HG02759 (cell line): ENCODE data around the gene ALK.

Experiments used
- ATAC-seq: cut with Tn5 transposase; IDR thresholded peaks from one replicate; pipeline ENCODE4 v1.9.1; 2021; ENCODE audit warnings: mild to moderate bottlenecking, moderate library complexity; ENCODE audit not compliant: unreplicated experiment

The ALK gene

DNA sequence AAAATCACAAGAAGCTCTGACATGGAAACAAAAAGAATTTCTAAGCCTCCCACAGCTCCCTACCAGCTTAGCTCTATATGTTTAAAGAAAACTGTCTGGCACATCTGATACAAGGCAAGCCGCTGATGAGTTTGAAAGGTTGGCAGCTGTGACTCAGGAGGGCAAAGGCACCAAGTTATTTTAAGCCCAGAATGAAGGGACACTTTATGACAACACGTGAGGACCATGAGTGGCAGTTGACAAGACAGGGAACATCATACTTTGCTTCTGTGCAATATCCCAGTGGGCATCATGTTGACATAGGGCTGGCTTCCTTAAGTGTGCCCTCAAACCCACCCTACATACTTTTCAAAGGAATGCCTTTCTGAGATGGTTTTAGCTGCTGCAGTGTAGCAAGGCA lies 533.3 kb downstream of the ALK start:
- ATAC-seq: no peak

DNA sequence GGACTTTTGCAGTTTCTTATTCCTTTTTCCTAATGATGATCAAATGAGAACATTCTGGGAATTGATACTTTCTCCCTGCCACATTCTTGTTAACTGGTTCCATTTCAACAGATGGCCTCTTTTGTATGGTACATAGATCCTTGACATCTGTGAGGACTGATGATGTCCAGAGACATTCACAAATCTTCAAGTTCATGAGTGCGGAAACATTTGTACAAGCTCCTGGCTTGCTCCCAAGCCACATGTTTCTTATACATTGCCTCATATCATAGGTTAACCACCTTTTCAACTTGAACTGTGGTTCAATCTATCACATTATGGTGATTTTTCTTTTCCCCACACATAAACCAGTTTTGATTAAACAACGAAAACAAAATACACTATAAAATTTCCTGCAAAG lies 538.9 kb downstream of the ALK start:
- ATAC-seq: no peak

DNA sequence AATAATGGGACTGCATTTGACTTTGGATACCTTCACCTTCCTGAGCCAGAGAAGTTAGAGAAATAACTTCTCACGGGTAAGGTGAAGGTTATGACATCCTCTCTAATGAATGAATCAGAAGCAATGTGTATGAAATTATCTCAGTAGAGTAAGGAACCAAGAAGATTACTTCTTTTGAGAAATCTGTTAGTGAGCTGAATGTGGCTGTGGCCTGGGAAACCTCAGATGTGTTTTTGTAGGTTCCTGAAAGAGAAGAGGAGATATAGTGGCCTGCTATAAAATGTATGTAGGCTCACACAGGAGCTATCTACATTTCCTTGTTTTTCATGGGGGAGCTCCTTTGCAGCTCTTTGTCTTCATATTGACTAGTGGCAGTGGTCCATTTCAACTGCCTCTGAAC lies 543.6 kb downstream of the ALK start:
- no peak for ATAC-seq

DNA sequence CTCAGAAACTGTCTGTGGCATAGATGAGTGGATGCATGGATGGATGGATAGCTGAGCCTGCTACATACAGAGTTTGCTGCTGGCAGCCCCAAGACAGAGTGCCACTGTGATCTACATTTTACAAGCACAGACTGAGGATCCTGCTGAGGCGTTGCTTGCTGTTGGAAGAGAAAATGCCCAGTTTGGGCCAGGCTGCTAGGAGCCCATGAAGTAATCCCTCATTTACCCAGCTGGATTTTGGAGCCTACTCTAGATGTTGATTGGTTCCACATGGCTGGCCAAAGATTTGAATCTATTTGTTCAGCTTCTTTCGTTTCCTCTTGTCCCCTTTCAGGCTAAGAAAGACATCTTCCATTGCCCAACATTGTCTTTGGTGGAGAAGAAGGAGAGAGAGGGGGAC lies 544.8 kb downstream of the ALK start:
- no peak for ATAC-seq

DNA sequence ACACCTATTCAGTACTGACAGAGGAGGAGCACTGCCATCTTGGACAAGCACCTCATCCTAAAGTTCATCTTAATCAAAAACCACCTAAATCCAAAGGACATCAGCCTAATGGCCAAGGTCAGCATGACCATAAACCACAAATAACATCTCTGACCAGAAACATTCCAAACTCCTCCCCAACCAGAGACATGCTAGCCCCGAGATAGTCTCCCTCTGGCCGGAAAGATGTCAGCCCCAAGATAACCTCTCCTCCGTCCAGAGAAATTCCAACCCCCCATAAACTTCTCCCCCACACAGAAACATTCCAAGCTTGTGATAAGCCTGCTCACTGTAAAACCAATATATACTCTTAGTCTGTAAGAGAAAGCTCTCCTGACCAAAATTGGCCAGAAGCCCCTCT lies 545.5 kb downstream of the ALK start:
- no peak for ATAC-seq

DNA sequence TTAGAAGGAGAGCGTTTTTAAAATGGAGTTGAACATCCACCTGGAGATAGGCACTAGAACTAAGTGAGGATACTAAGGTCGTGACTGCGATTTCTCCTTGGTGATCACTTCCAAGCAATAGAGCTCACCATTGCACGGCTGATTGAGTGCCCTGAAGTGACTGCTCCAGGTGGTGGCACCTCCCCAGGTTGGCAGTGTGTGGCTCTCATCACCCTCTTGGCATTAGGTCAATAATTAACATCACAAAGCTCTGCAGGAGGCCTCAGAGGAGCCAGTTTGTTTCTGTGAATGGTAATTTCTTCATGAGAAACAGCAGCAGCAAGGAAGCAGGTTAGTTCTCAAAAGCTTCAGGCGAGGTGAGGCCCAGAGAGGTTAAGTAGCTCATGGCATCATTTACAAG lies 546.6 kb downstream of the ALK start:
- ATAC-seq: no peak

DNA sequence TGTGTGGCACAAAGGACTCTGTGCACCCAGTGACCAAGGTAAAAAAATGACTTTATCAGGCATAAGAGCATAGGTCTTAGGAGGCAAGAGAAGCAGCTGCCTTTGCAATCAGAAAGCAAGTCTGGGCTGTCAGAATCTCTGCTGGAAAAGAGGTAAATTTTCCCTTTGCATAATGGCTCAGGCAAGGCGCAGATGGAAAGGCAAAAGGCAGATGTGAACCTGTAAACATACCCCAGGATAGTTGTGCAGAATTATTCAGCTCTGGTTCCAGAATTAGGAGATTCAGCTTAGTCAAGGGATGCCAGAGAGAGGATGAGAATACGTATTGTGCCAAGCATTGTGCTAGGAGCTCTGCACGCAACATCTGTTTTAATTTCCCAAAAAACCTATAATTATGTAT lies 547.5 kb downstream of the ALK start:
- ATAC-seq: no peak

DNA sequence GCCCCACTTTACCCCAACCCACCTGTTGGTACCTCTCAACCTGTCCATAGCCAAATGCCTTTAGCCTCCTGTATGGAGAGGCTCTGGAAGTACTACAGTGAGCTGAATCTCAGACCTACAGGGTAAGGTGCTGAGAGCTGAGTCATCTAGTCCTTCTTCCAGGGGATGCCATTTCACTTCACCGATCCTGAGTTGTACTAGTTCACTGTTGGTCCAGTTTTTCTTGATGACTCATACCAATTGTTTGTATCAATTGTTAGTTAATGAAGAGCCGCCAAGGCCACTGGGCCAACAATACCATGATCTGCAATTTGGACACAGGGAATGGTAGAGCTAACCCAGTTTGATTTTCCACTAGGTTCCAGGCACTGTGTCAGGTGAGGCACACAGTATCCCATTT lies 549.2 kb downstream of the ALK start:
- ATAC-seq: no peak

DNA sequence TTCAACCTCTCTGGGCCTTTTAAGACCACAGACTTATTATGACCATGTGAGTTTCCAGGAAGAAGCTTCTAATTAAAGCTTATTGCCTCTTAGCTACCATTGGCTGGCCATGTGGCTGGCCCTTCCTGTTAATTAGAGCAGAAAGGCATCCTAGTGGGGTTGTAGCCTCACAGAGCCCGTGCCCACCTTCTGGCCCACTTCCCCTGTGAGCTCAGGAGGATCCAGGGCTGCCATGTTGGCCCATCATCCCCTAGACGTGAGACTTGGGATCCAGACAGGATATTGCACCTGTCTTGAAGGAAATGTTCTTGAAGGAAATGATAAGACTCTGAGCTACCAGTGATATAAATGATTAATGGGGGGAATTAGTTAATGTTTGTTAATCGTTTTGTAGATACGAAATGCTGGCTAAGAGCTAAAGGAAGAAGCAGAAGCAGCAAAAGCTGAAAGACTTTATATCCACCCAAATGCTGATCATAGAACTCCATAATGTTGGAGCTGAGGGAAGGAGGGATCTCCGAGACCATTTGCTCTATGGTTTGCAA lies 550.7 kb downstream of the ALK start:
- no peak for ATAC-seq

DNA sequence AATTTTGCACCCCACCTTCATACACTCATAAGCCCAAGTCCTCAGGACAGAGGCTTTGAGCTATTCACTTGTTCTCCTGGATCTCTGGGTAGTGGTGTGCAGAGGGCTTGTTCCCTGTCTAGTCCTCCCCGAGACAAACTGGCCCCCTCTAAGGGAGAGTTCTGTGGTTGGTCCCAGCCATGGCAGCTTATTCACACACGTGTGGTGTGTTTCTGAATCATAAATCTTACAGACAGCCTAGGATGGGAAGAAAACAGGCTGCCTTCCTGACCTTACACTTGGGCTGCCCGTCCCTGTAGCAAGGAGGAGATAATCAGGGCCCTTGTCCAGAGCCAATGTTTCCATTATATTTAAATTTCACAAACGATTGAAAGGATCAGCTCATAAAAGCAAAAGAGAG lies 551.2 kb downstream of the ALK start:
- ATAC-seq: no peak

DNA sequence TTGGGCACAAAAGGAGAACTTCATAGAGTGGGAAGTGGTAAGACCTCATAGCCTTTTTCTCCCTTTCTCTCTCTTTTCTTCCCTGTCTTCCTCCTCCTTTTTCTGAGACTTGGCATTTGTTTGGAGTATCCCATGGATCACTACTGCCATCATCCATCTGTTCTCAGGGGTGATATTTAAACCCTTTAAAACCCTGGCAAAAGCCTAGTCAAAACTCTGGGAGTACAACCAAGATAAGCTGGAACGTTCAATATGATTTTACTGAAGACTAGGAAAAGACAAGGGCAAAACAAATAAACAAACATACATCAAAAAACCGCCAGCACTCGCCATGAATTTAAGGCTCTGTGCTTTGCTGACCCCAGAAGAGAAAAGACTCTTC lies 552.7 kb downstream of the ALK start:
- no peak for ATAC-seq

DNA sequence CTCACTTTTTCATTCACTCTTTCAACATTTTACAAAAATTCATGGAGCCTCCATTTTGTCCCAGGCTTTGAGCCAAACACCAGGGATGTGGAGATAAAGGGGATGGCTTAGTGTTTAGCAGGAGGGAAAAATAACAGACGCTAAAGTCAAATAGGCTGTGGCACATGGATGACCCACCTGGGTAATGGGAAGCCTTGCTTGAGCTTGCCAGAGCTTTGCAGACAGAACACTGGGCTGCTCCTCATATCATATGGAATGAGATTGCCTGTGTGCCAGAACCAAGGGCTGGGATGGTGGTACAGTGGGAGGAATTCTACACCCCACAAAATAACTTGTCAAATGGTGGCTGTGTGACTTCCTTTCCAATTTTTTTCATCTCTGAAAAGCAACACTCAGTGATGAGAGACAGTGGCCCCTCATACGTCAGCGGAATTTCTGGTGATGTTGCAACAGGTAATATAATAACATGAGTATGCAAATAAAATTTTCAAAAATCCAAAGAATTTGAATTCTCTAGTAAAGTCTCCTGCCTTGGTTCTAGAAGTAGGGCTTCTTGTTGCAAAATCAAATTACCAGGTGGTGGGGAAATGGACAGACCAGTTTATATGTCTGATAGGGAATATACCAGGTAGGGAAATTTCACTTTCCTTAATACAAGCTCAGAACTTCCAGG lies 553.3 kb downstream of the ALK start:
- ATAC-seq: no peak

DNA sequence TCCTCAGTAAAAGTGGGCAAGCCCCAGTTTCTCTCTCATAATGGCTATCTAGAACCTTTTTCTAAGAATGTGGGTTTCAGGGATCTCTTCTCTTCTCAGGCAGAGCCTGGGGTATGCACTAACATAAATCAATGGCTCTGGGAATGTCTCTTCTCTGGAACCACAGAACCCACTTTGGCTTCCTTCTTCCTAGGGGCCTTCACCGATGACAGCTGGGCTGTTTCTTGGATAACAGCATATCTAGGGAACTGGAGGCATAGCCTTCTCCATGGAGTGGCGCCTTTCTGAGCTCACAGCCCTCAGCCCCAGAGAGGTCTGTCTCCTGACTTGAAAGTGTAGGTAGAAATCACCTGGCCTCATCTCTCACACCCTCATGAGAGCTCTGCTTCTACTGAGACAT lies 558.3 kb downstream of the ALK start:
- no peak for ATAC-seq

DNA sequence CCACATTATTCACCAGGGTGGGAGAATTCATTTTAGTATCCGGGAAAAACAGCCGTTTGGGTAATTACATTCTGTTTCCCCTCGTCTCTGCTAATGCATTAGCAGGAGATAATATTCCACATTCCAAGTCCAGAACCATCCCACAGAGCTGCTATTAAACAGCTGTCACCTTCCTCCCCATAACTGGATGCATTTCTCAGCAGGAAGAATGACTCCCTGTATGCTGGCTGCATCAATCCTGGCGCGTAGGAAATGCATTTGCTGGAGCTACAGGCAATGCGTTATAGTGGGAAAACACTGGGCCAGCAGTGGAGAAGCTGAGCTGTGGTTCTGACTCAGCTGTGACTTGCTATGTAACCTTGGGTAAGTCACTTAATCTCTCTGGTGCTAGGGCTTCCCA lies 560.2 kb downstream of the ALK start:
- ATAC-seq: no peak

DNA sequence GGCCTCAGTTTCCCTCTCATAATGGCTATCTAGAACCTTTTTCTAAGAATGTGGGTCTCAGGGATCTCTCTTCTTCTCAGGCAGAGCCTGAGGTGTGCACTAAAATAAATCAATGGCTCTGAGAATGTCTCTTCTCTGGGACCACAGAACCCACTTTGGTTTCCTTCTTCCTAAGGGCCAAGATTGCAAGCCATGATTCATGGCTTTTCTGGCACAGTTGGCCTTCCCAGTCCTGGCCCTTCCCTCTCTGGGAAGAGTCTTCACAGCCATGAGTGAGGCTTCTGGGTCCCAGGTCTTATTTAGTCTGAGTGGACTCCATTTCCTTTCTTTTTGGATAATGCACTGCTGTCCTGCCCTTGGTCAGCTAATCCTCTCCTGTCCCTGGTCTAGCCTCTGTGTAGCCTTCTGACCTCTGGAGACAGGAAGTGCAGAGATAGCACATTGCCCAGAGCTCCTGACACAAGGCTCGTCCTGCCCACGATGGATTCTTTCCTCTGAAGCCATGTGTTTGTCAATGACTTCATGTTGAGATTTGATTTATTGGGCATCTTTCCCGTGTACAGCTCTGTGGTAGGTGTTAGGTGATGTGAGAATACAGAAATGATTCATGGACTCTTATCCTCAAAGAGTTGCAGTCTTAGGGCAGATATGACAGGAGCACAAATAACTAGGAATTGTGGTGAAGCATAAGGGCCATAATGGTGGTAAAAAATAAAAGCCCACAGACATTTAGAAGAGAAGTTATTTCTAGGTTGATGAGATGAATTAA lies 561.2 kb downstream of the ALK start:
- ATAC-seq: no peak

DNA sequence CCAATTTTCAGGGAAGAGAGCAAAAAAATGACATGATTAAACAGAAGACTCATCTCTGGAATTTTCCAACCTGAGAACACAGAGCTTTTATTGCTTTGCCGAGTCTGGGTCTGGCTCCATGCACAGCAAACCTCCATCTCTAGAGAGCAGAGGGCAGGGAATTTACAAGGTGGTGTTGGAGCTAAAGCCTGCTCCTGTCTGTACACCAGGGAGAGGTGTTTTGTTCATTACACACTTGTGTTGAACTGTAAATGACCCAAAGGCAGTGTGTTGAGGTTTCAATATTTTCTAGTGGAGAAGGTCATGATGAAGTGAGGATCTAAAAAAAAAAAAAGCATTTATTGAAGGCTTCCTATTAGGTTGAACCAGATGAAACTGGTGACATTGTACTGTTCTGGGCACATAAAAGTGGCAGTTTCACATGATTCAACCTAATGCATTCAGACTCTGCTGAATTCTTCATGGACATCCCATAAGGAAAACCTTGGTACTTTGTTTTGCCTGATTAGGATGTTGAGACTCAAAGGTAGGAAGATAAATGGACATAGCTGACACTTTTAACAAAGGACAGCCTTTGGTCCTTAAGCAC lies 567.9 kb downstream of the ALK start:
- ATAC-seq: no peak

DNA sequence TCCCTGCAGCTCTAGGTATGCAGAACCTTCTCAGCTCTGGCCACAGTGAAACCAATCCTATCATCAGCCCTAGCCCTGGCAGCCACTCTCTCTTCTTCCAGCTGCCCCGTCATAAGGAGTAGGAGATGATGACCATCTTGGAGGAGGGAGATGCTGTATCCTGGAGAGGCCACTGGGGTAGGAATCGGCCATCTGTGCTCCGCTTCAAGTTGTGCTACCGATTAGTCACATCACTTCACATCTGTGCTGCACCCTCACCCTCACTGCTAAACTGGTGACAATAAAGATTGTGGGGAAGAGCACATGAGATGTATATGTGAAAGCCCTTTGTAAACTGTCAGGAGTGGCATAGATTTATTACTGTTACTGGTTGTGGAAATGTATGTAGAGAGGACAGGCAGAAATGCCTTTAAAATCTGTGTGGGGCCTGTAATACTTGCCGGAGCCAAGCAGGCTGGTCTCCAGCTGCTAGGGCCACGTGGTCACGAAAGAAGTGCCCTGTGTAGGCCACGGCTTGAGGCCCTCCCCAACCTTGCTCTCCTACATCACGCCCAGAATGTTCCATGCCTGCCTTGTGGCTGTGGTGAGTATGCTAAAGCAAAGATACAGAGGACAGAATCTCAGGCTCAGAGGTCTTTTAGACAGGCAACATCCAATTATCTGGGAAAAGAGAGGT lies 569.3 kb downstream of the ALK start:
- ATAC-seq: no peak

DNA sequence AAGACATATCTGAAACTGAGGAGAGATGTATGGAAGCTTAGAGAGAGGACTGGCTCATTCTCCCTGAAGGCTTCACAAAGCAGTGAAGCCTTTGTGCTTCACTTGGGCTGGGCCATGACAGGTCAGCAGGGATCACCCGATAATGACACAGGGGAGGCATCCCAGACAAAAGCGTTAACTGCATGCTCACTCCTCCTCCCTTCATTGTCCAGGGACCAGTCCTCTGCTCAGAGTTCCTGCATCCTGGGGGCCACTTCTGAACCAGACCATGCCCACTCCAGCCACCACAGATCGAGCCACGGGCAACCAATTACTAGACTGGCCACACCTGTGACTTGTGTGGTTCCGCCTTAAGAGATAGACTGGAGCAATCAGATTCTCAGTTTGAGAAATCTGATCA lies 570.1 kb downstream of the ALK start:
- ATAC-seq: no peak

DNA sequence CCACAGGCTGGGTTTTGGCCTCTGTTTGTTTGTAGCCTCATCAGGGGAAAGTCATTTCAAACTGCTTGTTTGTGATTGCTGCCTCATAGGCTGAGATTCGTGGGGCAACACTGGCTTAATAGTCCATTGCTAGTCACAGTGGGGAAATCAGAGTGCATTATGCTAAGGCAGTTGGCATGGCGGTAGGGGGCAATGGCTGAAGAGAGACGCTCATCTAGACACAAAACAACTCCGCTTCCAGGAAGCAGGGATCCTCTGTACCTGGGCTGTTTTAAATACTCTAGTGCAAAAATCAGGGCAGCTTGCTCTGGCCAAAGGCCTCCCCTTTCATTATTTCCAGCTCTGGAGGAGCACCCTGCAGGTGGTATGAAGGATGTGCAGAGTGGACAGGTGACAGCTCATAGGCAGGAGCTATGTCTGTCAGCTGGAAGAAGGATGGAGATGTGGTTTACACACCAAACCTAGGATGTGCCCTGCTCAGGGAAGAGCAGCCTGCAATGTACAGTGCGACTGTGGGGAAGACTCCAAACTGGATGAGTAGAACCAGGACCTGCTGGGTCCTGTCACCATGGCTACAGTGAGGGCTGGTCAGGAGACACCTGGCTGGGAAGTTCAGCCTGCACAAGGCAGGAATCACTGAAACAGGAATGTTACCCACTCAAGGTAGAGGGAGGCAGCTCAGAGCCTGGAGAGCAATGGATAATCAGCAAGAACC lies 571.9 kb downstream of the ALK start:
- ATAC-seq: no peak

DNA sequence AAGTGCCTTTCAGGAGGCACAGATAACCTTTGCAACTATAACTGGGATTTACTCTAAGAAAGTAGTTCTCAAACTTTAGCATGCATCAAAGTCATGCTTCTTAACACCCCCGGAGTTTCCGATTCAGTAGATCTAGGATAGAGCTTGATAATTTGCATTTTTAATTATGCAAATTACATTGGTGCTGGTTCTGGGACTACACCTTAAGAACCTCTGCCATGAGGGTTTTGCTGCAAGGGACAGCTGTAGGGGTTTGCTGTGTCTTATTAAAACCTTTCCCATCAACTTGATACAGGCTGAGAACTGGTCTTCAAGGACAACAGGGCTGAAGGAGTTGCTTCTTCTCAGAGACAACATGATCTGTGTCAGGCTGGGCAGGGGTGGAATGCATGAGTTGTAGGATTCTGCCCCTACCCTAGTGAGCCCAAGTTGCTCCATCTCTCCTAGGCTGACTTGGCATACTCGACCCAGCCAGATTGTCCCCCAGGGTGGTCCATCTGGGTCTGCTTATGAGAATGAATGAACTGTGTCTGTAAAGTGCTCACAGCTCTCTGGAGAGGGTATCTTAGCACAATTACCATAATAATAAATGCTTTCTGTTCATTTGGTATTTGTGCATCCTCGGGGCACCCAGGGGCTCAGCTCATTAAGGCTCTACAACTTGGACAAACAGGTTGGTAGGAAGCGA lies 573.5 kb downstream of the ALK start:
- ATAC-seq: no peak
